ENCODE measurements around the gene GTF2F1. TPM values are rescaled to one million over a fixed set of nuclear protein-coding genes. Genes with fewer than 3 reads are reported as not detected.

GTF2F1 gene
- total and polyA plus RNA-seq, 2 donors (not counting 1 experiment from before 2014, with no cell fraction given): 41.0 to 56.5 TPM

DNA sequence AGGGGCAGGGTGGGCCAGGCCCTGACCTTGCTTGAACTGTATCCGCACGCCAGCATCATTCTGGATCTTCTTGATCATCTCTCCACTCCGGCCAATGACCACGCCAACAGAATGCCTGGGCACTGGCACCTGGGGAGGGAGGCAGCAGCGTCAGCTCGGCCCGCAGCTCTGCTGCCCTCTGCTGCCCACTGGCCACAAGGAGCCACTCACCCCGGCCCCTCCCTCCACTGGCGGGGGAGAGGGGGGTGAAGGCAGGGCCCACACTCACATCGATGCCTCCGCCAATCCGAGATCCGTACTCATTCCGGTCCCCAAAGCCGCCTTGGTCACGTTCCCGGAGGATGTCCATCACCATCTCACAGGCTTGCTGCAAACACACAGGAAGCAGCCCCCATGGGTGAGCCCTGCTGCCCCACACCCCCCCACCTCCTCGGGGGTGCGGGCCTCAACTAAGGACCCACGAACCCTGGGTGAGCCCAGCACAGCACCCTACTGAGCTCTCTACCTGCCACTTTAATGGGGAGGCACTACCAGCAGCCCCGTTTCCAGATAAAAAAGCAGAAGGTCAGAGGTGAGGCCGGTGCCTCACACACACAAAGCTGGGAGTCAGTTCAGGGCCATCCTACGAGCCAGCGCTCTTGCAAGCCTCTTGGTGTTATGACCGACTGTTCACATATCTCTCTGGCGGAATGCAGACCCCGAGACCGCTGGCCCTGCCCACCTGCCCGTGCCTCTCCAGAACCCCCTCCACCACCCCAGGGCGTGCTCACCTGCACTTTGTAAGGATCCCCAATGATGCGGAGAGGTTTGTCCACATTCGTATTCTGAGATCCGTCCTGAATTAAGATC is 25.0 kb upstream of the GTF2F1 start:
- Histone ChIP-seq H3K36me3 (replicated peaks in 1 of 2; ENCODE audit: control extremely low read depth in 1 of 2, control insufficient read depth in 1 of 2, extremely low read depth in 1 of 2, insufficient read depth in 2 of 2, low read length in 1 of 2) (peaks cover 0 to 85% of the 10 kb centered on the region in 2 experiments), H3K27me3 (replicated peaks in 1 of 4; ENCODE audit: control extremely low read depth in 1 of 4, control insufficient read depth in 3 of 4, insufficient read depth in 4 of 4, low read length in 3 of 4) (no peaks in the 10 kb centered on the region), H3K4me2 (replicated peaks; ENCODE audit: low read depth, low read length, poor library complexity, severe bottlenecking) (no peak overlapping the region), H3K9ac (ENCODE audit: low read length) (no peak overlapping the region), H2AFZ (ENCODE audit: insufficient read depth, low read depth, low read length, poor library complexity, severe bottlenecking) (no peak overlapping the region), H3K79me2 (ENCODE audit: control insufficient read depth, insufficient read depth, low read length) (peaks cover 30% of the 10 kb centered on the region), H3K4me1 (ENCODE audit: control insufficient read depth in 2 of 2, insufficient read depth in 2 of 2, low read length in 2 of 2) (peaks cover 8 to 10% of the 10 kb centered on the region in 2 donors), H3K4me3 (ENCODE audit: control extremely low read depth in 1 of 5, extremely low read depth in 1 of 5, insufficient read depth in 1 of 5, low read depth in 2 of 5, low read length in 4 of 5) (no peak overlapping the region), H3K27ac (ENCODE audit: low read length in 2 of 2) (no peak overlapping the region), H3K9me3 (ENCODE audit: control extremely low read depth in 1 of 3, control insufficient read depth in 2 of 3, insufficient read depth in 1 of 3, low read length in 2 of 3) (no peaks in the 10 kb centered on the region), H4K20me1 (ENCODE audit: control insufficient read depth, insufficient read depth, low read length, poor library complexity, severe bottlenecking) (peaks cover 82% of the 10 kb centered on the region)
- Mint-ChIP-seq H3K4me1 (peaks cover 16% of the 10 kb centered on the region), H3K27me3 (no peaks in the 10 kb centered on the region), H3K27ac (no peak overlapping the region), H3K4me3 (no peak overlapping the region), H3K9me3 (ENCODE audit: insufficient read depth) (no peaks in the 10 kb centered on the region)
- intact Hi-C loops (cut with micrococcal nuclease): no loop called here
- no peak for DNase-seq
- no peak for ATAC-seq (ENCODE audit: low read depth)
- ChIA-PET POLR2A (no interaction called here), CTCF (no interaction called here)
- TF ChIP-seq CTCF (IDR thresholded peaks at IDR 0.05): no peak
- TF ChIP-seq EZH2 (IDR thresholded peaks at IDR 0.05; ENCODE audit: borderline replicate concordance, insufficient read depth, low read depth, low read length, poor library complexity, severe bottlenecking): no peak
- 94% methylated on average over 30 of the region's 33 CpGs for WGBS (ENCODE audit: insufficient coverage)
